ENCODE data around the gene SNX33.
"Not testable (repeated sequence)": the region's sequence is repeated elsewhere in the genome, so short reads cannot be mapped to it uniquely, and the experiment has no call there.

Gene SNX33

DNA sequence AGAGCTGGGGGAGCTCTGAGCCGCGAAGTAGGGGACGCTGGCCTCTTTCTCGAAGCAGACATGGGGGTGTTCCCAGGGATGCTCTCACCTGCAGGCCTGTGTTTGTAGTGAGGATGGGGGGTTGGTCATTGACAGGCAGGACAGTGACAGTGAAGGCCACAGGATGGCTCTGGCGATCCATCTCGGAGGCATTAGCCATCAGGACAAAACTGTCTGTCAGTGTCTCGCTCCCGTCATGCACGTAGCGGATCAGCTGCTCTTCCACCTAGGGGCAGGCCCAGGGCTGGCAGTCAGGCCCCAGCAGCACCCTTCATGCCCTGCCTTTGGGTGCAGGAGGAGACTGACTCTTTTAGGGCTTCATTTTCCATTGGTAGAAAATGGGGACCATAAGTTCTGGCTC is 36.9 kb downstream of the SNX33 start:
- DNase-seq = no peak

DNA sequence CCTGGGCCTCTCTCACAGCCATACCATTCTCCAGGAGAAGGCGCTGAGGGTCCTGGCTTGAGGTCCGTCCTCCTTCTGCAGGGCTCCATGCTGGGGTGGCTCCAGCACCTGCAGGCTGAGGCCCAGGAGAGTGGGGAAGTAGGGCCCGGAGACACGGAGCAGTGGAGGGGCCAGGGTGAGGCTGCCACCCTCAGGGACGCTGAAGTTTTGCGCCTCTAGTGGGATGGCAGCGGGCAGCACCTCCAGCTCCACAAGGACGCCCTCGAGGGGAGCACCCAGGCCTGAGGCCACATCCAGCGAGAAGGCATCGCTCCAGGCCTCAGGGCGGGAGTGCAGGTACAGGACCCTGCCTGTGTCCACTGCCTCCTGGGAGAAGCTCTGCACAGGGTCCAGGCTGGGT is 37.5 kb downstream of the SNX33 start:
- no peak for DNase-seq

DNA sequence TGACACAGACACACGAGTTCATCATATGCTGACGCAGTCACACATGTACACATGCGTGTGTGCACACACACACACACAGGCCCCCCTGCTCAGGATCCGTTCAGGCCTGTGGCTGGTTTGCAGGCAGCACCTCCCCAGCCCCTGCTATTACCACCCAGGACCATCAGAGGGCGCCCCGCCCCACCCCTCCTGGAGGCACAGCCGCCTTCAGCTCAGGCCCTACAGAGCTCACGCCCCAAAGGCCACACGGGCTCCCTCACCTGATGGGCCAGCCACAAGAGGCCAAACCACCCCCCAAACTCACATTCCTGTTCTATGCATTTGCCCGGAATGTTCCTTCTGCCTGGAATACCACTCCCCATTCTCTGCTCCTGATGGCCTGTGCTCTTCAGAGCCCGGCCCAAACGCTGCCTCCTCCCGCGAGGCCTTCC is 38.5 kb downstream of the SNX33 start:
- peak; percentile 83 for DNase-seq

DNA sequence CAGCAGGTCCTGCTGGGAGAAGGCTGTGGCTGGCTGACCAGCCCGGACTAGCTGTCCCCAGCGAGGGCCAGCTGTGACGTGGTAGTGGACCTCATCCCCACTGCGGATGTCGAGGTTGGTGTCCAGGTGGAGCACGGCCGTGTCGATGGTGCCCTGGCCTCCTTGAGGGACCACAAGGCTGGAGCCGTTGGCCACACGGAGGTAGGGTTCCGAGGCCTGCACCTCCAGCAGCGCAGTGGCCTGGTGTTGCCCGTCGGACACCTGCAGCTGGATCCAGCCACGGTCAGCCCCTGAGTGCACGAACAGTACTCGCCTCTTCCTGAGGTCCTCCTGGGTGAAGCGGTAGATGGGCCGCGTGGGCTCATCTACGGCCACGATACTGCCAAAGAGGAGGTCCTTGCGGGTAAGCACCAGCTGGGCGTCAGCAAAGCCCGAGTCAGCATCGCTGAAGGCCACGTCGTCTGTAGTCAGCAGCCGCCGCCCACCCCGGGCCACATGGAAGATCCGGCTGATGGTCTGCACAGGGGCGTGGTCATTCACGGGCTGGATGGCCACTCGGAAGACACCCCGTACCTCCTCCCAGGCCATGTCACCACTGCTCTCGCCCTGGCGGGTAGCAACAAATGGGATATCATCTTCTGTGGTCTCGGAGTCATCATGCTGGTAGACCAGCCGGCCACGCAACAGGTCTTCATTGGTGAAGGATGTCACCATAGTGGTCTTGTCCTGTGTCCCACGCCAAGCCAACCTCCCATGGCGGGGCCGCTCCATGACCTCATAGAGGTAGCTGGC is 40.0 kb downstream of the SNX33 start:
- DNase-seq = no peak

GRCh38 chr15:75688278-75688557 is 40.5 kb downstream of the SNX33 start:
- no peak for DNase-seq

DNA sequence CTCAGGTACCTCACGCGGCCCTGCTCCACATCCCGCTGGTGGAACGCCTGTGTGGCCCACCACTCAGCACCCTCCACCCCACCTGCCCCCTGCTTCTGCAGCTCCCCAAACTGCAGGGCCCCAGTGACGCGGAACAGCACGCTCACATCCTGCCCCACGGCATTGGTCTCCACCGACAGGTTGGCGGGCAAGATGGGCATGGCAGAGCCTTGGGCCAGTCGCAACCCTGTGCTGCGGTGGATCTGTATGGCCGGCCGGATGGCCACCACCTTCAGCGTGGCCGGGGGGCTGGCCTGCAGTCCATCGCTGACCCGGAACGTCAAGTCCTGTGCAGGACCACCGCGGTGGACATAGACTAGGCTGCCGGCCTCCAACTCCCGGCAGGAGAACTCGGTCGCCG is 41.1 kb downstream of the SNX33 start:
- DNase-seq = no peak

DNA sequence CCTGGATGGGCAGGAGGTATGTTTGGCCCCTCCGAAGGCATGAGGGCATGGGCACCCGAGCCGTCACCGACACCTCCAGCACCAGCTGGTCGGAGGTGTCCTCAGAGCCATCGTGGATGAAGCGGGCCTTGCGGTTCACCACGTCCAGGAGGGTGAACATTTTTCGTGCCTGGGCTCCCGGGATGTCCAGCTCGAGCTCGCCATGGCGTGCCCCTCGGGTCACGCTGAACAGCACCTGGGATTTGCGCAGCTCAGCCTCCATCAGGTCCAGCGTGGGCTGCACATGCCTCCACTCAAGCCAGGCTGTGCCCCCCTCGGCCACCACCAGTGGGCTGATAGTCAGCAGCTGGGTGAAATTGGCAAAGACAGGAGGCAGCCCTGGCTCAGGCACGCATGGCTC is 41.7 kb downstream of the SNX33 start:
- not testable (repeated sequence) for DNase-seq

- not testable (repeated sequence) for DNase-seq
These were observed 44.6 kb downstream of the SNX33 start for GRCh38 chr15:75692311-75692710.

DNA sequence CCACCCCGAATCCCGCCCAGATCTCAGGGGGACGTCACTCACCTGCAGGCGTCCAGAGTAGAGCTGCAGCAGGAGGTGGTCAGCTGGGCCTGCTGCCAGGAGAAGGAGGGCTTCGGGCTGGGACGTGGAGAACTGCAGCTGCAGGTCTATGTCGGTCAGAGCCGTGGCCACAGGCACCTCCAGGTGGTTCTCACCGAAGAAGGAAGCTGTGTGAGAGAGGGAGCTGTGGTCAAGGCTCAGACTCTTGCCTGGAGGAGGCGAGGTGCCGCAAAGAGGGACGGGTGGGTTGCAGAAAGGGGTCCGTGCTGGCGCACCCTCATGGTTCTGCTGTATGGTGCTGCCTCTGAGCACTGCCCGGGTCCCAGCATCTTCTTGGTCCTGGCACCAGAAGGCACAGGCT is 45.3 kb downstream of the SNX33 start:
- DNase-seq = not testable (repeated sequence)

DNA sequence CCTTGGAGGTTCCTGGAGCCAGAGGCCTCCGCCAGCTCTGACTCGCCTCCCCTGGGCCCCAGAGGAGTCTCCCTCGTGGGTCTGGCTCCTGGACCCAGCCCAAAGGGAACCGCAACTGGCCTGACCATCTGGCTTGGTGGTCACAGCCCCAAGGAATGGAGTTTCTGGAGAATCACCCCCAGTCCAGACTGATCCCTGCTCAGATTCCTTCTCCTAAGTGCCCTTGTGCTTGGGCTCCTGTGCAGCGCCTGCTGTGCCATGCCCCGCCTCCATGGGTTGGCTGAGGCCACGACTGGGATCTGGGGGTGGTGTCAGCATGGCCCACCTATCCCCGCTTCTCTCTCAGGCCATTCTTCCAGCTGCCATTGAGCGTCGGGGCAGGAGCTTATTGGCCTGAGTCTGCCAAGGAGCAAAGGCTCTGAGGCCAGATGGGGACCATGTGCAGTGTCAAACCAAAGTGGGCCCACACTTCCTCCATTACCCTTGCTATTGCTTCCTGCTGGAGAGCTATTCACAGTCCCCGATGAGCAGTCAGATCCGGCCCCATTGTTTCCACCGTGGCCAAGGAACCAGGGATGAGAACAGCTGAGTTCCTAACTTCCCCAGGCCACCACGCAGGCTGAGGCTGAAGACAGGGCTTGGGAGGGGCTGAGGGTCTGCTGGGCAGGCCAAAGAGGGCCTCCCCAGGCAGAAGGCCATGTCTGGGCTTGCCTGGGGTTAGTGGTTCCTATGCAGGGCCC is 46.0 kb downstream of the SNX33 start:
- no peak for DNase-seq

DNA sequence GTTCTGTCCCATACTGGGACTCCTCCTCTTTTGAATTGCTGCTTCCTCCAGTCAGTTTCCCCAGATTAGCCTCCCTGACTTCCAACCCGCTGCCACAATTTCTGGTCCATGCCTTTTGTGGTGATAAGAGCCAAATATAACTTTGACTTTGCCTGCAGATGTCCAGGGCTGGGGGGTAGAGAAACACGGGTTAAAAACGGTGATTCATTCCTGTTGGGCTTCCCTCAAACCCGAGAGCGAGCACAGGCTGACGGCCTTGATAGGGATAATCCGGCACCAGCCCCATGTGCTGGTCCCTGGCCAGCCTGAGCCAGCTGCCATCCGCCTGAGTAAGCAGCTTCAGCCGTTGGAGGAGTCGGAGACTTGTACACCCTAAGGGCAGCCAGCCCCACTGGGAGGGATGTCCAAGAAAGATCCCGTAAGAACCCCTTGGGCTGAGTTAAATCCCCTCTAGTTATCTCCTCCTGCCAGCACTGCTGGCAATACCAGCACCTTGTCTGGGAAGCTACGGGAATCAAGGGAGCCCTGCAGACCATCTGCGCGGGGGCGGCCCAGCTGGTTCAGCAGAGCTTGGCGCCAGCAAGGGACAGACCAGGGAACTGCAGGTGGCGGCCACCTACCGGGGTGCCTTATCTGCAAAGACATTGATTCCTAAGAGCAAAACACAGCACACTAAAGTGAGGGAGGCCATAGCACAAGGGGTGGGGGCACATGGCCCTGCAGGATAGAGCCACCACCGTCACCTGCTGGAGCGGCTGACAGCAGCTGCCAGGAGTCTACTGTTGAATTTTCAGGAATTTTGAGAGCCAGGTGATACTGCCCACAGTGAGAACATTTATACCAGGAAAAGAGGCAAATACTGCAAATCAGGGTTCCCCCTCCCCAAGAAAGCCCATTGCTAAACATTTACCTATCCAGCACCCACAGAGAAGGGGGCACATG is 46.8 kb downstream of the SNX33 start:
- DNase-seq = no peak

GRCh38 chr15:75695220-75695619 is 47.5 kb downstream of the SNX33 start:
- DNase-seq = no peak

GRCh38 chr15:75695634-75696310 is 48.1 kb downstream of the SNX33 start:
- DNase-seq = no peak

DNA sequence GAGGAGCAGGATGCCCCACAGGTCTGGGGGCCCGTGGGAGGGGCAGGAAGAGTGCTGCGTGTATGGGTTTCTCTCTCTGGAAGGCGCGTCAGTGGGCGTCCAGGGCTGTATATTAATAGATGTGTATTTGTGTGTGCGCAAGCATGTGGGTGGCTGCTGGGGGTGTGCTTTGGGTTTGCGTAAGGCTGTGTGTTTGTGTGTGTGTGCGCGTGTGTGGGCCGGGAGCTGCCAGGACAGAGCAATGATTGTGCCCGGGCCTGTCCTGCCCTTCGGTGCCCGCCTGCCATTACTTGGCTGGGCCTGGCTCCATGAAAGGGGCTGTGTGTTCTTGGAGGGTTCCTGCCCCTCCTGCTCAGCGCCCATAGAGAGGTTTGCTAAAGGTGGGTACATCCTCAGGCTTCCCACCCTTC is 48.6 kb downstream of the SNX33 start:
- DNase-seq = no peak

DNA sequence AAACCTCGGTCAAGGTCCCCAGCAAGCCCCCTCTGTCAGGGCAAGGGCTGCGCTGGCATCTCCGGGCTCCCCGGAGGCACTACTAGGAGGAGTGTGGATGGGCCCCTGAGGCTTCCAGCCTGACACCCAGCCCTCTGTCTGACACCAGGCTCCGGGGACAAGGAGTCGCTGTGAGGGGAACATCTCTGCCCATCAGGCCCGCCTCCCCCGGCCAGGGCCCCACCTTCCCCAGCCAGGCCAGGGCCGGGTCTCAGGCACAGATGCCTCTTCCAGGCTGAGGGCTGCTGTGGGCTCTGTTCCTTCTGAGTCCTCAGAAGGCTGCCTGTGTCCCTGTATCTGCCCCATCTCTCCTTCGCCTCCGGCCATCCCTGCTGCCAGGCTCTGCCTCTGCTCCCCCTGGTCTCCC is 49.1 kb downstream of the SNX33 start:
- DNase-seq = no peak

GRCh38 chr15:75697523-75697922 is 49.8 kb downstream of the SNX33 start:
- DNase-seq = no peak

- DNase-seq = not testable (repeated sequence)
These were observed 50.4 kb downstream of the SNX33 start for GRCh38 chr15:75697974-75698747.

DNA sequence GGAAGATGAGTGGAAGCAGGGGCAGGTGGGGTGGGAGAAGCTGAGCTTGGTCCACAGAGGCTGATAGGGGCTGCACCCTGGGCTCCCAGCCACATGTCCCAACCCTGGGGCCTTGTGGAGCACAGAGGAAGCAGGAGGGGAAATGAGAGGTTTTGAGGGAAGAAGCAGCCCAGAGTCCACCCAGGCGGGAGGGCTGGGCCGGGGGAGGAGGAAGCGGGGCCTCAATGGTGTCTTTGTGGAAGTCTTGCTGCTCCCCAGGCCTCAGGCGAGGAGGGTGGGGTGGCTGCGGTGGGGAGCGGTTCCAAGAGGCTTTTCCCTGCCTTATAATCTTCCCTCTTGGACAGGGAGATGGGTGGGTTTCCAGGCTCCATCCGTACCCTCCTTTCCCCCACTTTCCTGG is 51.8 kb downstream of the SNX33 start:
- not testable (repeated sequence) for DNase-seq

- not testable (repeated sequence) for DNase-seq
These were observed 52.5 kb downstream of the SNX33 start for GRCh38 chr15:75699961-75700874.

DNA sequence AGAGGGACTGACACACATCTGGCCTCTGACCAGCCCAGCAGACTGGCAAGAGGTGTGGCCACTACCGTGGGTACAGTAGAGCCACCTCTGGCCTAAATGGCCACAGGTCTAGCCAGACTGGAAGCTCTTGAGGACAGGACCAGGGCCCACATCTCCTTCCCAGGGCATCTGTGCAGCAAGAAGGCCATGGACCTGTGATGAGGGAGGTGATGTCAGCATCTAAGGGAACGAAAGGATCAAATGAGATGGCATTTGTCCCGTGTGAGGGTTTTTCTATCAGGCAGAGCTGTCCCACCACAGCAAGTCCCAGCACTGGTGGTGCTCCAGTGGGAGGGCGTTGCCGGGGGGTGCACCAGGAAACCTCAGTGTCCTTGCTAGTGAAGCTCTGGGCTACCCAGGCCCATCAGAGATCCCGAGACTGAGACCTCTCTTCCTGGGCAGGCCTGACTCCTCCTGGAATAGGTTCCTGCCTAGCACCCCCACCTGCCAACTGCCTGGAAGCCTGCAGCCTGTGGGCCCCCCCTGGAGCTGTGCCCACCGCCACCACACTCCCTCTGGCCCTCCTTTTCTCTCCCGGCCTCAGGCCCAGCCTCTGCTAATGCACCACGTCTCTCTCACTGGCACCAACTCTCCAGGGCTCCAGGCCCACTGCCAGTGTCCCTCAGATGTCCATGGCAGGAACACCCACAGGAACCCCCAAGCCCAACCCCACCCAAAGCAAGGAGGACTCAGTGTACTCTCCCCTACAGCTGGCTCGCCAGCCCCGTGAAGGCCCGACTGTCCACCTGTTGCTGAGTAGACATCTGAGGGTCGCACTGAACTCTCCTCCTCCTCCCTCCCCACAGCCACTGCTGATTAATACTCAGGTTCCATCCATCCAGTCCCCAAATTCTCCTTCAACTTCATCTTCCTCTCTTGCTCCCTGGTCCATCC is 53.6 kb downstream of the SNX33 start:
- not testable (repeated sequence) for DNase-seq
